Transverse colon (tissue), 4 donors: ENCODE measurements around the gene ZNF112.

Experiments used
- POLR2A ChIP-seq: fragments of 450-650 bp; IDR thresholded peaks from one replicate; pipeline ENCODE4 v1.6.1; 2016; ENCODE audit warnings: antibody characterized with exemption, mild to moderate bottlenecking, moderate library complexity
- POLR2AphosphoS5 ChIP-seq, 3 donors: sonication (generic); formaldehyde crosslinking; IDR thresholded peaks; one replicate each; pipeline ENCODE4 v1.6.1; 2016; ENCODE audit warnings: antibody characterized with exemption in 3 of 3
- TF ChIP-seq, protein P1 (sequence below), 5 experiments: fragments of 200-600 bp in 3 of 5; fragments of 450-650 bp in 2 of 5; sonication (generic) in 3 of 5; IDR thresholded peaks; 1 replicate in 2 of 5; 2 replicates in 3 of 5; pipeline ENCODE4 v1.5.1; 2016 to 2017; ENCODE audit warnings: antibody characterized with exemption in 5 of 5, inconsistent platforms in 3 of 5, mild to moderate bottlenecking in 2 of 5, moderate library complexity in 1 of 5

DNA sequence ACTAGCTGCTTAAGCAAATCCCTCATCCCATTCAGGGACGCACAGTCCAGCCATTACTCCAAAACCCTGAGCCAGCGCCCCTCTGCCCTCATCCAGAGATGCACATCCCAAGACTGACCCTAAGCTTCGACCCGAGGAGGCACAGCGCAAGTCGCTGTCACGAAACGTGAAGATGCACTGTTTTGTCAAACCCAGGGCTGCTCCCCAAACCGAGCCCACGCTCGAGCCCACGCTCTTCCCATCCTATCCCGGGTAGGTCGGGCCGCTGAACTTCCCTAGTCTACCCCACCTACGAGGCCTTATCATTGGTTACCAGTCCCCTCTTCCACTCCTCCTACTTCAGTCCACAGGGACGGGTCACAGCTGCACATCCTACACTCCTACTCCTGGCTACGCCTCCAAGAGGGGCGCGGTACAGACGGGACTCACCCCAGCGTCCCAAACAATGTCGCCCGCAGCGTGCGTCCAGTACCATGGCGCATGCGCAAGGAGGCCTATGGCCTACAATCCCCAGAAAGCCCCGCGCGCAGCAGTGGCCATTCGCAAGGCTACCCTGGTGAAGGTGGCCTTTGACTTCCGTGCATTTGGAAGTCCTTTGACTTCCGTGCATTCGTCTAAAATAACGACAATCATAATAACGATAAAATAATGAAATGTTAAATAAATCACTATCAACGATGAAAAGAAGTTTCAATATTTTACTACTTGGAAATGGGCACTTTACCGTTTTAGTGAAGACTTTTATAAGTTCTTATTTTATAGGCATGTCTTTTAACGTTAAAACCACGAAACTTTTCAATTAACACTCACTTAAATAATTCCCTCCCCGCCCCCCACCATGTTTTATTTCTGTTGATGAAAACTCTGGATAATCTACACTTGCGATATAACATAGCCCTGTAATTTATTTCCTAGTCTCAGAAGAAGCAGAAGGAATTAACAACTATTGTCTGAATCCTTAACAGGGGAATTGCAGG lies 44.9 kb upstream of the ZNF112 start, which contains the start of gene ZNF285:
- TF ChIP-seq, protein P1, sequence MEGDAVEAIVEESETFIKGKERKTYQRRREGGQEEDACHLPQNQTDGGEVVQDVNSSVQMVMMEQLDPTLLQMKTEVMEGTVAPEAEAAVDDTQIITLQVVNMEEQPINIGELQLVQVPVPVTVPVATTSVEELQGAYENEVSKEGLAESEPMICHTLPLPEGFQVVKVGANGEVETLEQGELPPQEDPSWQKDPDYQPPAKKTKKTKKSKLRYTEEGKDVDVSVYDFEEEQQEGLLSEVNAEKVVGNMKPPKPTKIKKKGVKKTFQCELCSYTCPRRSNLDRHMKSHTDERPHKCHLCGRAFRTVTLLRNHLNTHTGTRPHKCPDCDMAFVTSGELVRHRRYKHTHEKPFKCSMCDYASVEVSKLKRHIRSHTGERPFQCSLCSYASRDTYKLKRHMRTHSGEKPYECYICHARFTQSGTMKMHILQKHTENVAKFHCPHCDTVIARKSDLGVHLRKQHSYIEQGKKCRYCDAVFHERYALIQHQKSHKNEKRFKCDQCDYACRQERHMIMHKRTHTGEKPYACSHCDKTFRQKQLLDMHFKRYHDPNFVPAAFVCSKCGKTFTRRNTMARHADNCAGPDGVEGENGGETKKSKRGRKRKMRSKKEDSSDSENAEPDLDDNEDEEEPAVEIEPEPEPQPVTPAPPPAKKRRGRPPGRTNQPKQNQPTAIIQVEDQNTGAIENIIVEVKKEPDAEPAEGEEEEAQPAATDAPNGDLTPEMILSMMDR (IDR thresholded peaks at IDR 0.05): no peak
- TF ChIP-seq POLR2A (no peak), POLR2AphosphoS5 (IDR thresholded peaks at IDR 0.05) (no peak)
